Limb (tissue), 2 donors: Measurements from ENCODE around the gene EHMT1.
A peak's percentile ranks its signal among the peaks of the same experiment; 100 is the strongest.

Source experiments
- DNase-seq, 2 donors: peaks; one replicate each; pipeline ENCODE4 v3.0.0-alpha.2; 2016; ENCODE audit errors: extremely low spot score in 2 of 2

Gene EHMT1

GRCh38 chr9:137784641-137785513 is 166.1 kb downstream of the EHMT1 start:
- no peak for DNase-seq

- DNase-seq, result no peak
Measured at GRCh38 chr9:137785704-137786161, 166.9 kb downstream of the EHMT1 start.

GRCh38 chr9:137786511-137786920 is 167.7 kb downstream of the EHMT1 start:
- DNase-seq, result peak in 1 of 2 donors; percentile 21

GRCh38 chr9:137787381-137787780 is 168.6 kb downstream of the EHMT1 start:
- peak in 1 of 2 donors; percentile 25 for DNase-seq

- peak in 1 of 2 donors; percentile 16 for DNase-seq
Measured at GRCh38 chr9:137787786-137788505, 169.1 kb downstream of the EHMT1 start.

- peak in 1 of 2 donors; percentile 24 for DNase-seq
Measured at GRCh38 chr9:137788561-137789294, 169.9 kb downstream of the EHMT1 start.

- DNase-seq, result no peak
Measured at GRCh38 chr9:137789295-137789895, 170.6 kb downstream of the EHMT1 start.

GRCh38 chr9:137791947-137792346 is 173.1 kb downstream of the EHMT1 start:
- DNase-seq, result no peak

GRCh38 chr9:137793196-137793841 is 174.5 kb downstream of the EHMT1 start:
- no peak for DNase-seq

GRCh38 chr9:137795156-137795666 is 176.4 kb downstream of the EHMT1 start:
- DNase-seq, result no peak

GRCh38 chr9:137797206-137798120 is 178.7 kb downstream of the EHMT1 start:
- peak in 1 of 2 donors; percentile 23 for DNase-seq

GRCh38 chr9:137798142-137798541 is 179.3 kb downstream of the EHMT1 start:
- no peak for DNase-seq

GRCh38 chr9:137798901-137799629 is 180.3 kb downstream of the EHMT1 start:
- peak in 1 of 2 donors; percentile 13 for DNase-seq

GRCh38 chr9:137799630-137799983 is 180.8 kb downstream of the EHMT1 start:
- DNase-seq, result no peak

GRCh38 chr9:137800196-137801022 is 181.6 kb downstream of the EHMT1 start:
- DNase-seq, result peak in 1 of 2 donors; percentile 13

- DNase-seq, result peak in 1 of 2 donors; percentile 18
Measured at GRCh38 chr9:137801023-137801319, 182.2 kb downstream of the EHMT1 start.

GRCh38 chr9:137802021-137802420 is 183.2 kb downstream of the EHMT1 start:
- DNase-seq, result no peak
